Neural cell (in vitro differentiated cells): ENCODE results near the gene FAM98C. TPM values are rescaled to one million over a fixed set of nuclear protein-coding genes. Genes with fewer than 3 reads are reported as not detected.

ENCODE experiments used
- H2AFZ ChIP-seq: fragments of 200-600, 300-800 bp; sonication (generic), shearing (Covaris generic); 2 replicates; pipeline ENCODE4 v1.6.0; 2014; ENCODE audit warnings: low read depth, mild to moderate bottlenecking, antibody characterized with exemption, low read length, moderate library complexity
- H3F3A ChIP-seq: fragments of 200-600 bp; shearing (Covaris generic); 2 replicates; pipeline ENCODE4 v1.6.1; 2016; ENCODE audit warnings: mild to moderate bottlenecking, moderate library complexity, mixed read lengths, antibody characterized with exemption, low read length; ENCODE audit not compliant: insufficient read depth, poor library complexity, severe bottlenecking
- H3K27ac ChIP-seq: fragments of 200-600, 300-800 bp; sonication (generic), shearing (Covaris generic); 2 replicates; pipeline ENCODE4 v1.5.1; 2014; ENCODE audit warnings: mild to moderate bottlenecking, low read length, moderate library complexity
- H3K27me3 ChIP-seq: fragments of 300-800, 200-600 bp; sonication (generic), shearing (Covaris generic); 2 replicates; pipeline ENCODE4 v1.6.0; 2014; ENCODE audit warnings: mild to moderate bottlenecking, low read depth, low read length, moderate library complexity; ENCODE audit not compliant: insufficient read depth
- H3K36me3 ChIP-seq: fragments of 300-800, 200-600 bp; sonication (generic), shearing (Covaris generic); 2 replicates; pipeline ENCODE4 v1.5.1; 2014; ENCODE audit warnings: mild to moderate bottlenecking, antibody characterized with exemption, low read length, moderate library complexity; ENCODE audit not compliant: insufficient read depth
- H3K4me2 ChIP-seq: fragments of 300-800, 200-600 bp; sonication (generic), shearing (Covaris generic); 2 replicates; pipeline ENCODE4 v1.6.0; 2014; ENCODE audit warnings: mild to moderate bottlenecking, low read length
- H3K4me3 ChIP-seq: fragments of 300-800, 200-600 bp; sonication (generic), shearing (Covaris generic); 2 replicates; pipeline ENCODE4 v1.5.1; 2014; ENCODE audit warnings: mild to moderate bottlenecking, low read length, moderate library complexity
- H3K79me2 ChIP-seq: fragments of 200-600 bp; shearing (Covaris generic); replicated peaks from 2 replicates; pipeline ENCODE4 v1.6.0; 2014; ENCODE audit warnings: mild to moderate bottlenecking, low read length, moderate library complexity; ENCODE audit not compliant: insufficient read depth
- H3K9ac ChIP-seq: fragments of 300-800, 200-600 bp; sonication (generic), shearing (Covaris generic); 2 replicates; pipeline ENCODE4 v1.6.1; 2016; ENCODE audit warnings: mild to moderate bottlenecking, low read length, mixed read lengths
- H3K9me2 ChIP-seq: fragments of 200-600 bp; shearing (Covaris generic); 2 replicates; pipeline ENCODE4 v1.6.1; 2016; ENCODE audit warnings: mild to moderate bottlenecking, low read length, mixed read lengths; ENCODE audit not compliant: insufficient read depth
- H3K9me3 ChIP-seq: fragments of 200-600, 300-800 bp; sonication (generic), shearing (Covaris generic); 2 replicates; pipeline ENCODE4 v1.6.1; 2016; ENCODE audit warnings: mild to moderate bottlenecking, mixed run types, low read length, moderate library complexity, mixed read lengths
- H4K20me1 ChIP-seq: fragments of 200-600 bp; shearing (Covaris generic); 2 replicates; pipeline ENCODE4 v1.6.1; 2016; ENCODE audit warnings: mild to moderate bottlenecking, mixed run types; ENCODE audit not compliant: insufficient read depth
- CTCF ChIP-seq: fragments of 450-650 bp; IDR thresholded peaks from 2 replicates; pipeline ENCODE4 v1.5.1; 2014; ENCODE audit warnings: antibody characterized with exemption, mild to moderate bottlenecking, moderate library complexity; ENCODE audit not compliant: poor library complexity, severe bottlenecking
- EP300 ChIP-seq: fragments of 450-650 bp; conservative IDR thresholded peaks from 2 replicates; pipeline ENCODE4 v1.6.1; 2014; ENCODE audit warnings: antibody characterized with exemption, mild to moderate bottlenecking, moderate library complexity; ENCODE audit not compliant: poor library complexity, severe bottlenecking
- EZH2 ChIP-seq: fragments of 200-600, 300-800 bp; shearing (Covaris generic), sonication (generic); IDR thresholded peaks from 2 replicates; pipeline ENCODE4 v1.6.1; 2014; ENCODE audit warnings: antibody characterized with exemption, low read length, borderline replicate concordance, mild to moderate bottlenecking; ENCODE audit not compliant: insufficient read depth, poor library complexity, severe bottlenecking
- MXI1 ChIP-seq: fragments of 450-650 bp; conservative IDR thresholded peaks from 2 replicates; pipeline ENCODE4 v1.6.1; 2014; ENCODE audit warnings: antibody characterized with exemption, mild to moderate bottlenecking; ENCODE audit not compliant: poor library complexity, severe bottlenecking
- POLR2AphosphoS5 ChIP-seq: IDR thresholded peaks from 2 replicates; pipeline ENCODE4 v1.6.1; 2012
- RAD21 ChIP-seq: fragments of 450-650 bp; conservative IDR thresholded peaks from 2 replicates; pipeline ENCODE4 v1.6.1; 2014; ENCODE audit warnings: antibody characterized with exemption, mild to moderate bottlenecking, moderate library complexity
- REST ChIP-seq: IDR thresholded peaks from 2 replicates; pipeline ENCODE4 v1.6.1; 2012; ENCODE audit warnings: borderline replicate concordance
- SMC3 ChIP-seq: fragments of 450-650 bp; conservative IDR thresholded peaks from 2 replicates; pipeline ENCODE4 v1.6.1; 2014; ENCODE audit warnings: antibody characterized with exemption, mild to moderate bottlenecking, moderate library complexity; ENCODE audit not compliant: poor library complexity
- TAF1 ChIP-seq: IDR thresholded peaks from 2 replicates; pipeline ENCODE4 v1.6.1; 2012; ENCODE audit warnings: low read depth
- polyA plus RNA-seq: library from polyadenylated mRNA; depleted of rRNA; stranded (reverse); fragments of >200 nt; gene quantifications from 2 replicates; pipeline ENCODE4 v1.2.3, GENCODE V29; 2014

The FAM98C gene
- polyA plus RNA-seq, 1 donor from 2014 or later, result 79.3 TPM

- Histone ChIP-seq H3K27ac (no peak overlapping the region), H3F3A (no peaks in the 10 kb centered on the region), H3K4me2 (no peak overlapping the region), H3K9me2 (no peaks in the 10 kb centered on the region), H3K4me3 (no peak overlapping the region), H3K9ac (no peak overlapping the region), H4K20me1 (no peaks in the 10 kb centered on the region), H3K9me3 (no peaks in the 10 kb centered on the region), H3K36me3 (no peaks in the 10 kb centered on the region), H3K79me2 (no peaks in the 10 kb centered on the region), H2AFZ (no peak overlapping the region), H3K27me3 (peaks cover 9% of the 10 kb centered on the region)
- no peak for TF ChIP-seq TAF1
- TF ChIP-seq MXI1, result no peak
Measured at GRCh38 chr19:38437917-38438316, 35.0 kb downstream of the FAM98C start.

- H3K27me3 ChIP-seq, result no peaks in the 10 kb centered on the region
Measured at GRCh38 chr19:38440592-38440991, 37.7 kb downstream of the FAM98C start.

More at GRCh38 chr19:38440592-38440991, 37.7 kb downstream of the FAM98C start:
- H4K20me1 ChIP-seq, result no peaks in the 10 kb centered on the region
- H3K27ac ChIP-seq, result no peak overlapping the region
- H2AFZ ChIP-seq, result no peak overlapping the region
- no peaks in the 10 kb centered on the region for H3K79me2 ChIP-seq
- H3K9me3 ChIP-seq, result no peaks in the 10 kb centered on the region
- no peaks in the 10 kb centered on the region for H3F3A ChIP-seq
- no peaks in the 10 kb centered on the region for H3K36me3 ChIP-seq
- no peaks in the 10 kb centered on the region for H3K9me2 ChIP-seq
- no peak overlapping the region for H3K4me3 ChIP-seq
- no peak overlapping the region for H3K4me2 ChIP-seq
- no peak overlapping the region for H3K9ac ChIP-seq
- TF ChIP-seq POLR2AphosphoS5 (no peak), RAD21 (no peak), CTCF (no peak), EZH2 (no peak), REST (no peak), TAF1 (no peak), EP300 (no peak), MXI1 (no peak), SMC3 (no peak)
